ENCODE measurements around the gene KATNA1.

DNA sequence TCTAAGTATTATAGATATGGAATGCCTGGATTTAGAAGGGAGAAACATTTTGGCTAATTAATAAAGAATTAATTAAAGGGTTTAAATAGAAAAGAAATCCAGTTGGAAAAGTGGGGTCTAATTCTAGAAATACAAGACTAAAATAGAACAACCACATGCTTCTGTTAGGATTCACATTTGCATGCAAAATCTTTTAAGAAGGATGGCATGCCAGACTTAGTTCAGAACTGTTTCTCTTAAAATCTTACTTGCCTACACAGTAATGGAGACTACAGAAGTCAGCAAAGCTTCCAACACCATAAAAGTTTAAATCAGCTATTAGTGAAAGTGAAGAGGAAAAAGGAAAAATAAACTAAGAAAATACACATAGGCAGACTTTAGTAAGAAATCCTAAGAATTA is 32.7 kb upstream of the KATNA1 start:
- no peak for TF ChIP-seq CTCF (conservative IDR thresholded peaks at IDR 0.05; ENCODE audit: low read length)
- no peak for TF ChIP-seq EZH2phosphoT487 (IDR thresholded peaks at IDR 0.05; ENCODE audit: borderline replicate concordance)
